ENCODE data around the gene SALL1. TPM values are rescaled to one million over a fixed set of nuclear protein-coding genes. Genes with fewer than 3 reads are reported as not detected.

Gene SALL1
- total RNA-seq, 2 donors from 2014 or later, result 0.14 to 4.8 TPM

DNA sequence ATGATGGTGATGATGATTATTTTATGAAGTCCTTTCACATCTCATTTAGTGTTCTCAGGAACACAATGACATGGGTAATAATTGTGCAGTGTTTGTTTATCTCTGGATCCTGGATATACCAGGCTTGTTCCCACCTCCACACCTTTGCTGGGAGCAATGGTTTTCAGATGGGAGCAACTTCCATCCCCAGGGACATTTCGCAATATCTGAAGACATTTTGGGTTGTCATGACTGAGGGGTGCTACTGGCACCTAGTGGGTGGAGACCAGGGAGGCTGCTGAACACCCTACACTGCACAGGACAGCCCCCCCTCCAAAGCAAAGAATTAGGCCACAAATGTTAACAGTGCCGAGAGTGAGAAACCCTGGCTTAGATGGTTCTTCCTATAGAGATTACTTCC lies 13.5 kb upstream of the SALL1 start:
- Histone ChIP-seq H3K36me3 (no peaks in the 10 kb centered on the region), H3K4me1 (replicated peaks) (no peaks in the 10 kb centered on the region), H3K9me3 (no peaks in the 10 kb centered on the region), H3K27me3 (replicated peaks; ENCODE audit: insufficient read depth) (no peaks in the 10 kb centered on the region), H3K4me3 (no peak overlapping the region), H3K27ac (no peak overlapping the region)
- 100% methylated on average over 2 of the region's 2 CpGs for WGBS
- intact Hi-C loops (cut with DNase I), result no loop called here
- no peak for DNase-seq (ENCODE audit: low spot score)
- TF ChIP-seq CTCF (IDR thresholded peaks at IDR 0.05), result no peak
- TF ChIP-seq POLR2AphosphoS5 (IDR thresholded peaks at IDR 0.05), result no peak
- TF ChIP-seq POLR2A (IDR thresholded peaks at IDR 0.05), result no peak

DNA sequence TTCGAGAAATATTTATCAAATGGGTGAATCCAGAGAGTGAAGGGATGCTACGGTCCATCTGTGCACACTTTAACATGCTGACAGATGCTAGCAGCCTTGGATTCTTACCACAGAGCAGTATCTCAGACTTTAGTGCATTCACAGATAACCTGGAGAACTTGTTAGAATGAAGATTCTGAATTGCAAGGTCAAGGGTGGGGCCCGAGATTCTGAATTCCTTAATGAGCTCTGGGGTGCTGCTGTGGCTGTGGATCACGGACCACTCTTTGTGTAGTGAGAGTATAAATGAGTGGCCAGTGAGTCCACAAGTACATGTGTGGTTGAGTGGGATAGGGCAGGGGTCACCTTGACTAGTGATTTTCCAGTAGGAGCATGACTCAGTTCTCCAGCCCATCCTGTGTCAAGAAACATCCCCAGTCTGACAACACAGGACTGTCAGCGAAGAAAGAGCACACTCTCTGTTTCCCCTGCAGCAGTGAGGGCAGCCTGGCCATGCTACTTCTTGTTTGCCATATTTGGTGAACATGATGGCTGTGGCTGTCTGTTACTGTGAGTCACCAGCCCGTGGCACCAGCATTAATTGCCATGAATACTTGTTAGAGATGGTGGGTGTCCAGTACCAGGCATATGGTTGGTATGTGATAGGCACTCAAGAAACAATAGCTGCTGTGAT lies 13.0 kb upstream of the SALL1 start:
- Histone ChIP-seq H3K4me3 (no peak overlapping the region), H3K4me1 (replicated peaks) (no peaks in the 10 kb centered on the region), H3K27me3 (replicated peaks; ENCODE audit: insufficient read depth) (no peaks in the 10 kb centered on the region), H3K36me3 (no peaks in the 10 kb centered on the region), H3K27ac (no peak overlapping the region), H3K9me3 (no peaks in the 10 kb centered on the region)
- intact Hi-C loops (cut with DNase I), result no loop called here
- WGBS, result 61% methylated on average over 6 of the region's 6 CpGs
- DNase-seq (ENCODE audit: low spot score), result no peak
- TF ChIP-seq POLR2A (IDR thresholded peaks at IDR 0.05) (no peak), POLR2AphosphoS5 (IDR thresholded peaks at IDR 0.05) (no peak), CTCF (IDR thresholded peaks at IDR 0.05) (no peak)

GRCh38 chr16:51163366-51163765 lies 12.3 kb upstream of the SALL1 start:
- WGBS, result 80% methylated on average over 2 of the region's 2 CpGs
- Histone ChIP-seq H3K36me3 (no peaks in the 10 kb centered on the region), H3K9me3 (no peaks in the 10 kb centered on the region), H3K4me3 (no peak overlapping the region), H3K27me3 (replicated peaks; ENCODE audit: insufficient read depth) (no peaks in the 10 kb centered on the region), H3K4me1 (replicated peaks) (no peaks in the 10 kb centered on the region), H3K27ac (no peak overlapping the region)
- TF ChIP-seq POLR2A (IDR thresholded peaks at IDR 0.05), result no peak
- no peak for TF ChIP-seq POLR2AphosphoS5 (IDR thresholded peaks at IDR 0.05)
- TF ChIP-seq CTCF (IDR thresholded peaks at IDR 0.05), result no peak
- intact Hi-C loops (cut with DNase I), result no loop called here
- DNase-seq (ENCODE audit: low spot score), result no peak

DNA sequence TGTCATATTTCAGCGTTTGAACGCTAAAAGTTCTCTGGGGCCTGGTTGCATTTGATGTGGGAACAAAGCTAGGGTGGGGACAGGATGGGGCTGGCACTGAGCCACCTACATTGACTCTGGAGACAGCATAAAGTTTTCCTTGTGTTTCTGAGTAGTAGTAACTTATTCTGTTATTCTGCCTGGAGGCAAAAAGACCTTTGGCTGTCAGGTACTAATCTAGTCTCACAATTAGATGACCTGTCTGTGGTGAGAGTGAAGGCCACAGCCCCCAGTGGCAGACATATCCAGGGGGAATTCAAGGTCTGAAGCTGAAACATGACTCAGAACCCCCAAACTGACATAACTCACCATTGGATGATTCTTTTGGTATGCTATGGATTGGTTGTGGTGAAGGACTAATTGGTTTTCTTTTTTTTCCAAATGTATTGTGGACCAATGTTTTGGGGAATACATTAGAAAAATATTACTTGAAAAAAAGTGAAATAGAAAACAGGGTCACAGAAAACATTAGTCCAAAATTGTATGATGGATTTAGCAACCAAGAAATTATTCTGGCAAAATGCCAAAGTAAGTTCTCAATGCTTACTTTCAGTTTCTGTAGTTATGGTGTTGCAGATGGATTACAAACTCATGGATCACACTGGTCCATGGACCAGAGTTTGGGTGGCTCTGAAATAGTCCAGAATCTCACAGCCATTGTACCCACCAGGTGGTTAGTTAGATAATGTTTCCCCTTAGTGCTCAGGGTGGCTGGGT lies 10.5 kb upstream of the SALL1 start:
- Histone ChIP-seq H3K27ac (no peak overlapping the region), H3K4me1 (replicated peaks) (no peaks in the 10 kb centered on the region), H3K9me3 (no peaks in the 10 kb centered on the region), H3K27me3 (replicated peaks; ENCODE audit: insufficient read depth) (no peaks in the 10 kb centered on the region), H3K4me3 (no peak overlapping the region), H3K36me3 (no peaks in the 10 kb centered on the region)
- 55% methylated on average over 2 of the region's 2 CpGs for WGBS
- intact Hi-C loops (cut with DNase I), result no loop called here
- TF ChIP-seq POLR2A (IDR thresholded peaks at IDR 0.05) (no peak), POLR2AphosphoS5 (IDR thresholded peaks at IDR 0.05) (no peak), CTCF (IDR thresholded peaks at IDR 0.05) (no peak)
- no peak for DNase-seq (ENCODE audit: low spot score)

- DNase-seq (ENCODE audit: low spot score), result no peak
- H3K4me1 ChIP-seq (replicated peaks), result no peaks in the 10 kb centered on the region
- TF ChIP-seq CTCF (IDR thresholded peaks at IDR 0.05) (no peak), POLR2AphosphoS5 (IDR thresholded peaks at IDR 0.05) (no peak), POLR2A (IDR thresholded peaks at IDR 0.05) (no peak)
- no peak overlapping the region for H3K27ac ChIP-seq
- intact Hi-C loops (cut with DNase I), result no loop called here
- H3K4me3 ChIP-seq, result no peak overlapping the region
- 55% methylated on average over 6 of the region's 6 CpGs for WGBS
- no peaks in the 10 kb centered on the region for H3K9me3 ChIP-seq
- H3K27me3 ChIP-seq (replicated peaks; ENCODE audit: insufficient read depth), result peaks cover 10% of the 10 kb centered on the region
- no peaks in the 10 kb centered on the region for H3K36me3 ChIP-seq
These were observed 8.8 kb upstream of the SALL1 start for GRCh38 chr16:51159865-51160264.
